Activated naive CD4-positive, alpha-beta T cell treated with Interleukin-2 at 50 U/mL for 16 hours (primary cell): Measurements from ENCODE around the gene PCBP3.
"Not testable (repeated sequence)": the region's sequence is repeated elsewhere in the genome, so short reads cannot be mapped to it uniquely, and the experiment has no call there.

ENCODE experiments used
- DNase-seq: peaks from one replicate; pipeline ENCODE4 v3.0.0-alpha.2; 2020

Gene PCBP3

DNA sequence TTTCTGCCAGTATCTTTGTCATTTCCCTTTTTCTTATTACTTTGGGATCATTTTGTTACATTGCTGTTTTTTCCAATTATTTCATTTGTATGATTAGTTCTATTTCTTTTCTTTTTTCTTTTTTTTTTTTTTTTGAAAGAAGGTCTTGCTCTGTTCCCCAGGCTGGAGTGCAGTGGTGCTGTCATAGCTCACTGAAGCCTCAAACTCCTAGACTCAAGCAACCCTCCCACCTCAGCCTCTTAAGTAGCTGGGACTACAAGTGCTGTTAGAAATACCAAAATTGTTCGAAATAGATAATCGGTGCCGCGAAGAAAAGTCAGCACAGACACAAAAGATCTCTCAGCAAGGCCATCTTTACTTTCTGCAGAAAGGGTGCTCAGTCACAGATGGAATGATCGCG lies 311.4 kb downstream of the PCBP3 start:
- DNase-seq: no peak

DNA sequence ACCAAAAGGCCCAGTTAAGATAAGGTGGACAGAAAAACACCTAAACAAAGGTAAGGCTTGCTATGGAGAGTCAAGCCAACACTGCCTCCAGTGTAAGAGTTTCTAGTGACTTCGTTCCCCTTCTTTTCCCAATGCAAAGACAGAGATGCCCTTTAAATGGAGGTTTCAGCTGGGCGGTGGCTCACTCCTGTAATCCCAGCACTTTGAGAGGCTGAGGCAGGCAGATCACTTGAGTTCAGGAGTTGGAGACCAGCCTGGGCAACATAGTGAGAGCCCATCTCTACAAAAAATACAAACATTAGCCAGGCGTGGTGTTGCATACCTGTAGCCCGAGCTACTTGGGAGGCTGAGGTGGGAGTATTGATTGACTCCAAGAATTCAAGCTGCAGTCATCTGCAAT lies 314.0 kb downstream of the PCBP3 start:
- DNase-seq: no peak

DNA sequence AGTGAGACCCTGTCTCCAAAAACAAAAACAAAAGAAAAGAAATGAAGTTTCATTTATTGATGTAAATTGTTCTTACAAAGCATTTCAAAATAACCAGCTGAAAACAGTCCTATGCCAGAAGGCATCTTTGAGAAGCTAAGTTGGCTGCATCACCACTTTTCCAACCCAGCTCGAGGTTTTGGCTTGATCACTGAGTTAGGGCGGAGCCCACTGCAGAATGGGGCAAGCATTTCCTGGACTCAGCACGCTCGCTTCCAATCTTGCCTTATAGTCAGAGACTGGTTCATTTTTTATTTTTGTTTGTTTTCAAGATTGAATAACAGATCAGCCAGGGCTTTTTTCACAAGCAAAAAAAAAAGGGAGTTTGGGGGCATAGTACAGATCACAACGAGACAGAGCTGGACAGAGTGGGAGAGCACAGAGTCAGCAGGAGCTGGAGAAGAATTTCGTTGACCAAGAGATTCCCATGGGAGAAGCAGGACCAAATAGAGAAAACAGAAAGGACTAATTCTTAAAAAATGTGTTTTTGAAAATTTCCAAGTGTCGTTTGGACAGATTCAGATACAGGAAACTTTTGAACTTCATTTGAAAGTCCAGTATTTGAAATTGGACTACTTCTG lies 314.6 kb downstream of the PCBP3 start:
- DNase-seq: no peak

DNA sequence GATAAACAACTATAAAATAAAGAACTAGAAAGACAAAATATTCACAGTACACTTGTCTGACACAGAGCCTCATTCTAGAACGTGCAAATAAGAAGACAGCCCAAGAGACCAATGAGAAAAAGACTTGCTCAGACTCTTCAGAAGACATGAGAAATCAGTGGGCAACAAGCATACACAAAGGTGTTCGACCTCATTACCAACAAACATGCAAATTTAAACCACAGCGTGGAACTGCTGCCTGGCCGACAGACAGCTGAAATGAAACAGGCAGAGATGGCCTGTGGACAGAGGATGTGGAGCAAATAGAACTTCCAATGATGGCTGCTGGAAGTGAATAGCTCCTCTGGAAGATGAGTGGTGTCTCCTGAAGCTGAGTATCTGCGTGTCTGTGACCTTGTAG lies 315.7 kb downstream of the PCBP3 start:
- DNase-seq: no peak

DNA sequence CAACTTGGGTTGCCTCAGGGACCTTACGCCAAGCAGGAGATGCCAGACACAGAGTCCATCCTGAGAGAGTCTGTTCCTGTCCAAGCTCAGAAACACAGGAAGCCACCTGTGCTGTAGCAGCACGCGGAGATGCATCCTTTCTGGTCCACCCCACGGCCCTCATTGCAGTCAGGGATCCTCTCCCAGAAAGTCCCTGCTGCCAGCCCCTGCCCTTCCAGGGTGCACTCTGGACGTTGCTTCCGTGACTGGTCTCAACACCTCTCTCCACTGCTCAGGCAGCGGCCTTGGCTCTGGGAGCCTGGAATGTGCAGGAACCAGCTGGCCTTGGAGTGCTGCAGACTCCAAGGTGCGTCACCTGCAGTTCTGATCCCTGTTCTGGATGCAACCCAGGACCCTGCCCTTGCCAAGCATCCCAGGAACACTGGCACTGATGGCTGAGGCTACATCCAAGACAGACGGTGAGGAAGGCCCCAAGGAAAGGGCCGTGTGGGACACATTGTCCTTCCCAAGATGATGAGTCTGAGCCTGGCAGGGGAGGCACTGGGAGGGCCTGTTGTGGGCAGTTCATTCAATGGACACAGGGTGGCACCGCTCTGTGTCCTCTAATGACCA lies 316.4 kb downstream of the PCBP3 start:
- DNase-seq: no peak

DNA sequence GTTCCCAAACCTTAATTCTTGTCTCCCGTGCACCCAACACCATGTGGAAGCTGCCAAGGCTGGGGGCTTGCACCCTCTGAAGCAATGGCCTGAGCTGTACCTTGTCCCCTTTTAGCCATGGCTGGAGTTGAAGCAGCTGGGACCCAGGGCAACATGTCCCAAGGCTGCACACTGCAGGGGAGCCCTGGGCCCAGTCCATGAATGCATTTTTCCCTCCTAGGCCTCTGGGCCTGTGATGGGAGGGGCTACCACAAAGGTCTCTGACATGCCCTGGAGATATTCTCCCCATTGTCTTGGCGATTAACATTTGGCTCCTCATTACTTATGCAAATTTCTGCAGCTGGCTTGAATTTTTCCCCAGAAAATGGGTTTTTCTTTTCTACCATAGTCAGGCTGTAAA lies 317.9 kb downstream of the PCBP3 start:
- DNase-seq: not testable (repeated sequence)

DNA sequence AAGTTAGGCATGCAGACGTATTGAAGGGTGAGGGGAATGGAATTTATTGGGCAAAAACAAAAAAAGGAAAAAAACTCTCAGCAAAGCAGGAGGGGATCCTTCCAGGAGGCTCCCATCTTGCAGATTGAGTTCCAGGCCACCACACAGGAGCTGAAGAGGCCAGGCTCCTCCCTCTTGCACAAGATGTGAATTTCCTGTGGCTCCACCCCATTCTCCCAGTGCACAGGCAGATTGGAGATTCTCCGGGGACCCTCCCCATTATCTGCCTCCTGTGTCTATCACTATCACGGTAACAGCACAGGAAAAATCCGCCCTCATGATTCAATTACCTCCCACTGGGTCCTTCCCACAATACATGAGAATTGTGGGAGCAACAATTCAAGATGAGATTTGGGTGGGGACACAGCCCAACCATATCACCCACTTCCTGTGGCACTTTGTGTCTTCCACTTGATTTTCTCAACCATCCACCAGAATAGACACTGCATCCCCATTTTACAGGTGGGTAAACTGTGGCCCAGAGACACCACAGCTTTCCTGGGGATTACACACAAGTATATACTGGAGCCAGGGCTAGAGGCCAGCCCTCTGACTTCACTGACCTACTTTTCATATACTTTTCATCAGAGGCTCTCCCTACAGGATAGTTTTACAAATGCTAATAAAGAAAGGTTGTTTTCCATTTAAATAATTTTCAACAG lies 319.2 kb downstream of the PCBP3 start:
- DNase-seq: no peak

DNA sequence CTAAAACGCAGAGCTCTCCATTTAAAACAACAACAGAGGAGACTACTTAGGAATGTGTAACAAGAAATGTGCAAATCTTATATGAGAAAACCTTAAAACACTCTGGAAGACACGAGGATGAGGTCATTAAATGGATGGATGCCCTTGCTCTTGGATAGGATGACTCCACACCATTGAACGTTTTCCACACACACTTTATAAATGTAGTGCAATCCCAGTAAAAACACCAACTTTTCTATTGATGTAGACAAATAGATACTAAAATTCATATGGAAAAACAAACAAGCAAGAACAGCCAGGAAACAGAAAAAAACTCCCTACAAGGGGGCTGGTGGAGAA lies 319.7 kb downstream of the PCBP3 start:
- no peak for DNase-seq

DNA sequence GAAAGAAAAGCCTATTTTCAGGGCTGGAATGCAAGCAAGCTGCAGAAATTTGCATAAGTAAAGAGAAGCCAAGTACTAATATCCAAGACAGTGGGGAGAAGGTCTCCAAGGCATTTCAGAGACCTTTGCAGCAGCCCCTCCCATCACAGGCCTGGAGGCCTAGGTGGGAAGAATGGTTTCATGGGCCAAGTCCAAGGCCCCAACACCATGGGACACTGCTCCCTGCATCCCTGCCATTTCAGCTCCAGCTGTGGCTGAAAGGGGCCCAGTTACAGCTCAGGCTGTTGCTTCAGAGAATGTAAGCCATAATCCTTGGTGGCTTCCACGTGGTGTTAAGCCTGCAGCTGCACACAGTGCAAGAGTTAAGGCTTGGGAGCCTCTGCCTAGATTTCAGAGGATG lies 321.1 kb downstream of the PCBP3 start:
- DNase-seq: no peak

DNA sequence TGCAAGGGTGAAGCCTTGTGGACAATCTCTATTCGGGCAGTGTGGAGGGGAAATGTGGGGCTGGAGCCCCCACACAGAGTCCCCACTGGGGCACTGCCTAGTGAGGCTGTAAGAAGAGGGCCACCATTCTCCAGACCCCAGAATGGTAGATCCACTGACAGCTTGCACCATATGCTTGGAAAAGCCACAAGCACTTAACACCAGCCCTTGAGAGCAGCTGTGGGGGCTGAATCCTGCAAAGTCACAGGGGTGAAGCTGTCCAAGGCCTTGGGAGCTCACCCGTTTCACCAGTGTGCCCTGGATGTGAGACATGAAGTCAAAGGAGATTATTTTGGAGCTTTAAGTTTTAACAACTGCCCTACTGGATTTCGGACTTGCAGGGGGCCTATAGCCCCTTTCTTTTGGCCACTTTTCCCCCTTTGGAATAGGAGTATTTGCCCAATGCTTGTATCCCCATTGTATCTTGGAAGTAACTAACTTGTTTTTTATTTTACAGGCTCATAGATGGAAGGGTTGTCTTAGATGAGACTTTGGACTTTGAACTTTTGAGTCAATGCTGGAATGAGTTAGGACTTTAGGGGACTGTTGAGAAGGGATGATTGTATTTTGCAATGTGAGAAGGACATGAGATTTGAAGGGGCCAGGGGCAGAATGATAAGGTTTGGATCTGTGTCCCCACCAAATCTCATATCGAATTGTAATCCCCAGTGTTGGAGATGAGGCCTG lies 321.7 kb downstream of the PCBP3 start:
- DNase-seq: no peak

DNA sequence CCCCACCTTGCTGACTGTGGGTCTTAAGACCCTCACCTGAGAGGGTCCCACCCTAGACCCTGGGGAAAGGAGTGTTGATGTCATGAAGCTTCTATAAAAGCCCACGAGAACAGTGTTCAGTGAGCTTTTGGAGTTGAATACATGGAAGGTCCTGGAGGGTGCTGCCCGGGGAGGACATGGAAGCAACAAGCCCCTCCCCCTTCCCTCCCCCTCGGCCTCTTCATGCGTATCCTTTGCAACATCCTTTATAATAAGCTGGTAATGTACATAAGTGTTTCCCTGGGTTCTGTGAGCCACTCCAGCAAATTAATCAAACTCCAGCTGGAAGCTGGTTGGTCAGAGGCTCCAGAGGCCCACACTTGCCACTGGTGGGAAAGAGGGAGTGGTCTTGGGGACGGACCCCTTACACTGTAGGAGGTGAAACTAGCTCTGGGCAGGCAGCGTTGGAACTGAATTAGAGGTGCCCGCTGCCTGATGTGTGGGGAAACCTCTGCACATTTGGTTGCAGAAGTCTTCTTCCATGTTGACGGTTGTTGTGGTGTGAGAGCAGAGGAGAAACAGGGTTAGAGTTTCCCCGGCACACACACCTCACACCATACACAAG lies 323.4 kb downstream of the PCBP3 start:
- no peak for DNase-seq

DNA sequence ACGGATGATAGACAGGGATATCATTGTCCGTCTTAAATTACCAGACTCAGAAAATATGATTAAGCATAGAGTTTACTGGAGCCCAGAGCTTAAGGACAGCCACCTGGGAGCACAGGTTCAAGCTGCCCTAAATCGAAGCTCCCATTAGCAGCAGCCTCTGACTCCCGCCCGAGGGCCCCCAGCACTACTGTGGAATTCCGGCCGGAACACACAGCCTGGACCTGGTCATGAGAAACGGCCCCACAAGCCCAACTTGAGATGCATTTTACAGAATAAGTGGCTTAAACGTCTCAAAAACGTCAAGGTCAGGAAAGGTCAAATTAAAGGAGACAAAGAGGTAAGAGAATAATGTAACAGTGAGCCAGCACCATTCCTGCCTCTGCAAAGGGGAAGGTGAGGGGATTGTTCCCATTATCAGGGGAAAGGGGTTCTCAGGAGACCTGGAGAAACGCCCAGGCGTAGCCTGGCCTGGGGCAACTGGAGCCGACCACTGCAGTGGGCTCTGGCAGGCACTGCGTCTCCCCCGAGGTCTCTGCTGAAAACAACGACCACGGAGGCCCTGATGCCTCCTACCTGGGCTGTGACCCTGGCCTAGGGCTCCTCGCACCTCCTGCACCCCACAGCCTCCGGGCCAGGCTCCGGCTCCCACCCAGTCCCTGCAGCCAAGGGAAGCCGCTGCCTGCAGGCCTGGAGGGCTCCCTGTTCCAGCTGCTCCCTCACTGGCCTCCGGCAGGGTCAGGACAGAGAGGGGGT lies 326.6 kb downstream of the PCBP3 start:
- DNase-seq: no peak

DNA sequence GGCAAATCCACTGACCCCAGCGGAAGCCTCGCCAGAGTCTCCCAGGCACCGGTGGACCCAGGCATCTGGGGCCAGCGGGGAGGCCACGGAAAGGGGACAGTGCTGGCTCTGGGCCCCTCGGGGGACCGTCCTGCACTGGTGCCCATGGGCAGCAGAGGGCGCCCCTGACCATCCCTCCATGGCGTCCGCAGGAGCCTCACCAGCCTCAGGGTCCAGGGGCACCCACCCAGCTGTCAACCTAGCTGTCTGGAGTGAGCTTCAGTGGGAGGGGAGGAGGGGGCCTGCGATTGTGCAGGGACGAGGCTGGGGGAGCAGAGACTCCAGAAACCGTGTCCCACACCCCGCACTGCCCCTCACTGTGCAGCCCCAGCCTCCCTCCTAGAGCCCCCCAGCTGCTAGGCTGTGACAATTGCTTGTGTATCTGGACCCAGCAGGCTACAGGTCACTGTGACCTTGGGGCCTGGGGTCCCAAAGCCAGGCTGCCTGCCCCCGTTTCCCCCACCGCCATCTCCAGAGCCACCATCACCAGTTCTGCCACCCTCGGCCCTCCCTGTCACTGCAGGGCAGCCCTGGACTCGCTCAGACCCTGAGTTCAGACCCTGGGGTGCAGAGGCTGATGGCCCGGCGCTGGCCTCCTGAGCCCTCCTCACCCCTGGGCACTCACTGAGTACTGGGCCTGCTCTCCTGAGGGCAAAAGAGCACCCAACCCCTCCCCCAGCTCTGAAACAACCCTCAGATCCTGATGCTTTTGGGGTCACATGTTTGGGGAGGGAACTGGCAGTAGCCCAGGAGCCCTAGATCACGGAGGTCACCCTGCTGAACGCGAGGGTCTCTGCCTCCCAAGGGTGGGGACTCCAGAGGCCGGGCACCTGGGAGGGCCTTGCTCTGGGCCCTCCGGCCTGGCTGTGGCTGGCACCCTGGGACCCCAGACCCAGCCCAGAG lies 327.4 kb downstream of the PCBP3 start:
- DNase-seq: peak; percentile 56

DNA sequence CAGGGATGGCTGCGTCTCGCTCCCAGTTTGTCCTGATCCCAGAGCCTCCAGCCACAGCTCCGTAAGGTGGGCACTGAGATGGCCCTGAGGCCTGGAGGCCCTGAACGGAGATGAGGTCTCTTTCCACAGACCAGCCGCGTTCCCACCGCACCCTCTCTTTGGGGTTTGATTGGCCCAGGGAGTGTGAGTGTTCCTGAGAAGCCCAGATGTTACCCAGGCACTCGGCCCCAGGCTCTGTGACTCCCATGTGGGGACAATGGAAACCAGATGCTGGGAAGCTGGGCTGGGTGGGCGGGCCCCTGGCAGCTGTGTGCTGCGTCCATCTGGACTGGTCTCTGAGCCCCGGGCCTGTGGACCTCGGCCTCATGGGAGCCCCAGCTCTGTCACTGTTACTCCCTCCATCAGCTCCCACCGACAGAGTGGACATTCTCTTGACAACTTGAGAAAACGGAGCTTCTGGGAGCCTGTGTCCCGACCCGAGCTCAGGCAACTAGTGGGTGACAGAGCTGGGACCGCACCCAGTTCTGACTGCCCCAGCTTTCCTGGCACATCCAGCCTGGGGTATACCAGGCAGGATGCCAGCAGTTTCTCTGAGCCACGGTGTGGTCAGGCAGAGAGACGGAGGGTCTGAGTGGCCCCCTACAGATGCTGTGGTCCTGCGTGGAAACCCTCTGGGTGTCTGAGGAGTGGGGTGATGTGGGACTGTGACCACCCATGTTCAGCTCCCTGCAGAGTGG lies 328.3 kb downstream of the PCBP3 start:
- no peak for DNase-seq

DNA sequence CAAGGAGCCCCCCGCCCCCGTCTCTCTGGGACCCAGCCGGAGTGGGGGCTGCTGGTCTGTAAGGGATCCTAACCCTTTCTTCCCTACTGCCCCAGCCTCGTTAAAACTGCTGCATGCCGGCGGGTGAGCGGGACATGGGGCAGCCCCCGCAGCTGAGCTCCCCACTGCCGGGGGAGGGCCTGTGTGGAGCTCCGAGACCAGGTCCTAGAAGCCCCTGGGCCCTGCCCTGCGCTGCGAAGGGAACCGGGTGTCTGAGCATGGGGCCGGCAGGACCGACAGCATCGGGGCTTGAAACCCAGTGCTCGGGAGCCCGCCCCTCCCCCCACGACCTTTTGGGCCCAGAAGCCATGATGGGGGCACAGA lies 328.8 kb downstream of the PCBP3 start:
- DNase-seq: no peak

DNA sequence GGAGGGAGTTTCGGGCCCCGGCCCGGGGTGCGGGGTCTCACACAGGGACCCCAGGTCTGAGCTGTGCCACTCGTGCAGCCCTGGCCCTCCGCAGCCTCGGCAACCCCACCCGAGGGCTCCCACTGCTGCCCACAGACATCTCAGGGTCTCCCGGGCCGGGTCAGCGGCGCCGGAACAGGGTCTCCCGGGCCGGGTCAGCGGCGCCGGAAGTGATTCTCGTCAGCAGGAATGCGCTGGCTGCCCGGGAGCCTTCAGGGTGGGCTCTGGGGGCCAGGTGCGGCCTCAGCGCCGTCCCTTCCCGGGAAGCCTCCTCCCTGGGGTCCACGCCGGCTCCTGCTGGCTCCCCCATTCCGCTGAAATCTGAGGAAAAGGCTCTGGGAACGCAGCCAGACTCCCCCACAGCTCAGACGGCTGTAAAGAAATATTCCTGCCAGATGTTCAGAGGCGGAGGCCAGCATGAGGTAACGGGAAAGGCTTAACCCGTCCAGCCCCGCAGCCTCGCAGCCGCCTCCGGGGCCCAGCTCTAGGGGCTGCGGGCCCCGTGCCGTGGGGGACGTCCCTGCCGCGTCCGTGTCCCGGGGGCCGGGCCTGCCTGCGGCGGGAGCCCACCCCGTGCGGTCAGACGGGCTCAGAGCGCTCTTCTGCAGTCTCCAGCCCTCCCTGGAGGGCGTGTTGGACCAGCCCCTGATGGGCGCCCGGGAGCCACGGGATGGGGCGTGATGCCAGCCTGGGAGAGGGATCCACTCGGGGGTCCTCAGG lies 329.4 kb downstream of the PCBP3 start:
- no peak for DNase-seq

DNA sequence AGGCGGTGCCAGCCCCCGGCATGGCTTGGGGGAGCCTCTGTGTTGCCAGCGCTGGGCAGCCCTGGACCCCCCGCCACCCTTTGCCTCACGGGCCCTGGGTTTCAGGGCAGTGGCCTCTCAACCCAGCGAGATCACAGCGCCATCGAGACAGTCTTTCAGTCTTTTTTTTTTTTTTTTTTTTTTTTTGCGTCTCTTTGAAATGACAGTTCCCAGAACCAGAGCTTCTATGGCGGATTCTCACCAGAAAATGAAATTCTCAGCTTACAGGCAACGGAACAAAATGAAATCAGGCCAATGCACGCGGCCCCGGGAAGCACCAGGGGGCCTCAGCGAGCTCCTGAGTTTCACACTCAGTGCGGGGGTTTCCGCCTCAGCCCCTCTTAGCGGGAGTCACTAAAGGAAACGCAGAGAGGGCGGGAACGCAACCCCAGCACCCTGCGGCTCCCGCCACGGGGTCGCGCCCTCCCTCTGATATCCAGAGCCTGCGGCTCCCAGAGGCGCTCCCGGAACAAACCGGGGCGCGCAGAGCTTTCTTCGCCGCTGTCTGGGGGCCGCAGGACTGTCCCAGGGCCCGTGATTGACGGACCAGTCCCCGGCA lies 330.0 kb downstream of the PCBP3 start:
- peak; percentile 80 for DNase-seq

DNA sequence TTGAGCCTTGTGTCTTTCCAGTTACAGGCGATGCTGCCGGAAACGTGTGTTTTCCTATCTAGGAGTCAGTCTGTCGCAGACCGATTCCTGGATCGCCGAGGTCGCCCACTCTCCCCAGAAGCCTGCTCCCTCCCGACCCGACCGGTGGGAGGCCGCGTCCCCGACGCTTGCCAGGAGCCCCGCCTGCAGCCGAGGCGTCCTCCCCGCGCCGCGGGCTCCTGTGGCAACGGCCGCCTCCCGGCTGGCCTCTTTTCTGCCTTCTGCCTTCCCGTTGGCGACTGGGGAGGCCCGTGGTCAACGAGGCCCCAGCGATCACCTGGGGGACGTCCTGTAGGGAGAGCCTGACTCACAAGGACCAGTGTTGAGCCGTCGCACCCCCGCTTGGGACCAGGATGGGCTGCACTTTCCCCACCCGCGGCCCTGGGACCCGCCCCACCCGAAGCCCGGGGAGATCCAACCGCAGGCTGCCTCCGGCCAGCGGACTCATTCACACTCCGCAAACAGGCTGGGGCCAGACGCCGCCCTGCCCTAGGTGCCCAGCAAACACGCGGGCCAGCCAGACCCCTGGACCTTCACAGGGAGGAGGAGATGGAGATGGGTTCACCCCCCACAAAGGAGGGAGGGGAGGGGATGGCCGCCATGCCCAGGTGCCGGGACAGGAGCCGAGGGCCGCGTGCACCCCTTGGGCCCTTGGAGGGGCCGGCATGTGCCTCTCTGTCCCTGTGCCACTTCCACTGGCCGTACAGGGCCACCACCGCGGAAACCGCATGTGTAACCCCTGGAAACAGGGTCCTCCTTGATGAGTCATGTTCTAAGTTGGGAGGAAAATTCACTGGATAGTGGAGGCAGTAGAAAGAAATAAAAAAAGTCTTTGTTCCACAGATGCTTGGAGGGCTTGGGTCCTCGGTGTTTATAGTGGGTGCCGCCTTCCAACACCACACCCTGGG lies 330.8 kb downstream of the PCBP3 start:
- DNase-seq: peak; percentile 28
